ENCODE data around the gene SLC22A1. TPM values are rescaled to one million over a fixed set of nuclear protein-coding genes. Genes with fewer than 3 reads are reported as not detected.
"Not testable (repeated sequence)": the region's sequence is repeated elsewhere in the genome, so short reads cannot be mapped to it uniquely, and the experiment has no call there.

SLC22A1 gene
- total RNA-seq, 1 experiment from 2014 or later, result 0.86 TPM

- TF ChIP-seq RAD21 (IDR thresholded peaks at IDR 0.05; ENCODE audit: low read depth), result no peak
- no peak for TF ChIP-seq POLR2A (IDR thresholded peaks at IDR 0.05; ENCODE audit: borderline replicate concordance, extremely low read depth, insufficient read depth, insufficient read length)
Observed at GRCh38 chr6:160133441-160134336, 12.1 kb downstream of the SLC22A1 start (continued).

- H3K36me3 ChIP-seq (ENCODE audit: control insufficient read depth in 1 of 2, insufficient read depth in 2 of 2, low read length in 2 of 2); H3K9ac ChIP-seq (ENCODE audit: low read length); H3K9me2 ChIP-seq (ENCODE audit: insufficient read depth); ATAC-seq; H3K4me1 ChIP-seq (ENCODE audit: control insufficient read depth in 1 of 2, insufficient read depth in 2 of 2, low read length in 2 of 2); DNase-seq (ENCODE audit: low read depth, low spot score); RAD21 ChIA-PET (ENCODE audit: low non-redundant PET in 1 of 2, low total read pairs in 2 of 2, uncharacterized antibody in 2 of 2, unreplicated experiment in 2 of 2); H3K79me2 ChIP-seq (ENCODE audit: insufficient read depth, low read length); H3K27ac ChIP-seq (ENCODE audit: low read depth, low read length); H3K27me3 ChIP-seq (ENCODE audit: insufficient read depth, low read length); BruUV-seq (replicated peaks); CTCF ChIA-PET; H2AFZ ChIP-seq (ENCODE audit: low read depth, low read length, poor library complexity, severe bottlenecking); H3K4me3 ChIP-seq (replicated peaks in 1 of 2; ENCODE audit: low read depth in 1 of 2, low read length in 2 of 2); H3K4me2 ChIP-seq (ENCODE audit: low read length); H4K20me1 ChIP-seq (ENCODE audit: insufficient read depth); H3K9me3 ChIP-seq (ENCODE audit: control insufficient read depth in 1 of 2, insufficient read depth in 1 of 2, low read depth in 1 of 2, low read length in 2 of 2); POLR2A ChIA-PET: not testable (repeated sequence)
- intact Hi-C loops (cut with micrococcal nuclease), result loop anchor here (10.0 kb wide), 1 partner anchor 160 kb away; no protein-coding TSS in a partner anchor
Observed at GRCh38 chr6:160134337-160134751, 12.7 kb downstream of the SLC22A1 start.

- H3K27me3 ChIP-seq (ENCODE audit: insufficient read depth, low read length), result no peaks in the 10 kb centered on the region
- no peaks in the 10 kb centered on the region for H3K9me3 ChIP-seq (ENCODE audit: control insufficient read depth in 1 of 2, insufficient read depth in 1 of 2, low read depth in 1 of 2, low read length in 2 of 2)
- H2AFZ ChIP-seq (ENCODE audit: low read depth, low read length, poor library complexity, severe bottlenecking), result no peak overlapping the region
- no peaks in the 10 kb centered on the region for H3K36me3 ChIP-seq (ENCODE audit: control insufficient read depth in 1 of 2, insufficient read depth in 2 of 2, low read length in 2 of 2)
- ATAC-seq, result no peak
- no peaks in the 10 kb centered on the region for H3K79me2 ChIP-seq (ENCODE audit: insufficient read depth, low read length)
- RAD21 ChIA-PET (ENCODE audit: low non-redundant PET in 1 of 2, low total read pairs in 2 of 2, uncharacterized antibody in 2 of 2, unreplicated experiment in 2 of 2), result no interaction called here
- no peak overlapping the region for H3K9ac ChIP-seq (ENCODE audit: low read length)
- CTCF ChIA-PET, result no interaction called here
- POLR2A ChIA-PET, result no interaction called here
- BruUV-seq (replicated peaks), result no TSS peak
- peaks cover 0 to 11% of the 10 kb centered on the region in 2 experiments; a peak in 1 of 4 replicates for H3K4me1 ChIP-seq (ENCODE audit: control insufficient read depth in 1 of 2, insufficient read depth in 2 of 2, low read length in 2 of 2)
- intact Hi-C loops (cut with micrococcal nuclease), result loop anchor here (10.0 kb wide), 1 partner anchor 160 kb away; no protein-coding TSS in a partner anchor
- TF ChIP-seq CTCF (IDR thresholded peaks at IDR 0.05 in 2 of 3, conservative IDR thresholded peaks at IDR 0.05 in 1 of 3; ENCODE audit: borderline replicate concordance in 1 of 3, insufficient read depth in 1 of 3, low read depth in 2 of 3, low read length in 2 of 3), result no peak
- TF ChIP-seq ATF3 (IDR thresholded peaks at IDR 0.05), result no peak
- TF ChIP-seq YY1 (IDR thresholded peaks at IDR 0.05; ENCODE audit: extremely low read depth, insufficient replicate concordance, low read depth, low read length), result no peak
- no peak for TF ChIP-seq CBX3 (IDR thresholded peaks at IDR 0.05; ENCODE audit: low read depth)
- TF ChIP-seq ZNF274 (IDR thresholded peaks at IDR 0.05; ENCODE audit: low read depth, low read length), result no peak
- TF ChIP-seq EZH2phosphoT487 (IDR thresholded peaks at IDR 0.05; ENCODE audit: borderline replicate concordance), result no peak
- no peak for TF ChIP-seq ZFX (IDR thresholded peaks at IDR 0.05)
- no peak for TF ChIP-seq TCF7L2 (IDR thresholded peaks at IDR 0.05; ENCODE audit: borderline replicate concordance, extremely low read depth, insufficient read depth, insufficient read length)
- H3K4me3 ChIP-seq (replicated peaks in 1 of 2; ENCODE audit: low read depth in 1 of 2, low read length in 2 of 2), result no peak overlapping the region
- DNase-seq (ENCODE audit: low read depth, low spot score), result no peak
- H3K4me2 ChIP-seq (ENCODE audit: low read length), result no peak overlapping the region
- H3K27ac ChIP-seq (ENCODE audit: low read depth, low read length), result no peak overlapping the region
- H4K20me1 ChIP-seq (ENCODE audit: insufficient read depth), result no peaks in the 10 kb centered on the region
- H3K9me2 ChIP-seq (ENCODE audit: insufficient read depth), result no peaks in the 10 kb centered on the region
Observed at GRCh38 chr6:160134779-160135547, 13.3 kb downstream of the SLC22A1 start.
